ENCODE data around the gene PAX8. TPM values are rescaled to one million over a fixed set of nuclear protein-coding genes. Genes with fewer than 3 reads are reported as not detected.
A peak's percentile ranks its signal among the peaks of the same experiment; 100 is the strongest.

The PAX8 gene
- total and polyA plus RNA-seq, 2 of the 13 experiments (the other 11 are each of a cell fraction or from before 2014, with no cell fraction given) = 1.5 to 8.8 TPM

DNA sequence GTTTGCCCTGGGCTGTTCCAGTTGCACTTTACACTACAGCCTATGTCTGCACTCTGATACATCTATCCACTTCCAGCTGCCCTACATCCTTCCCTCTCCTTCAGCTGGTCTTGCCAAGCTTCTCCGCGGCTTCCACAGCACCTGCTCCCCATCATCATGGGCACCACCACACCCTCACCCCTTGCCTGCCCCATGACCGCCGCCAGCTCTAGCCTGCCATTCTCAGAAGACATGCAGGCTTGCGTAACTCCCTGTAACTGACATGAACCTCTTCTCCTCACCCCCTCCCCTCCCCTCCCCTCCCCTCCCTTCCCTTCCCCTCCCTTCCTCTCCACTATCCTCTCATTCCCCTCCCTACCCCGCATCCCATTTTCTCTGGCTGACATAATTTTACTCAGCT, 46.0 kb downstream of the PAX8 start (continued):
- TF ChIP-seq ZNF292 (CRISPR knock-in tag; IDR thresholded peaks at IDR 0.05; ENCODE audit: borderline replicate concordance, low read depth) (no peak), ZC3H13 (CRISPR knock-in tag; IDR thresholded peaks at IDR 0.05) (no peak), ZNF766 (CRISPR knock-in tag; IDR thresholded peaks at IDR 0.05; ENCODE audit: borderline replicate concordance) (no peak), ZNF776 (CRISPR knock-in tag; IDR thresholded peaks at IDR 0.05) (0 out of 2 replicates have a peak, but pooled peaks have one; percentile 32), ZNF33A (CRISPR knock-in tag; IDR thresholded peaks at IDR 0.05; ENCODE audit: borderline replicate concordance) (no peak), ATRX (CRISPR knock-in tag; IDR thresholded peaks at IDR 0.05; ENCODE audit: borderline replicate concordance) (no peak), ZBTB4 (CRISPR knock-in tag; IDR thresholded peaks at IDR 0.05; ENCODE audit: borderline replicate concordance) (no peak), ZBTB40 (IDR thresholded peaks at IDR 0.05) (no peak), ZBTB40 (CRISPR knock-in tag; IDR thresholded peaks at IDR 0.05) (no peak), CEBPB (IDR thresholded peaks at IDR 0.05; ENCODE audit: borderline replicate concordance, low read depth, low read length) (0 out of 2 replicates have a peak, but pooled peaks have one; percentile 43), ZNF496 (CRISPR knock-in tag; IDR thresholded peaks at IDR 0.05; ENCODE audit: insufficient replicate concordance) (no peak), ZSCAN31 (CRISPR knock-in tag; IDR thresholded peaks at IDR 0.05; ENCODE audit: low read depth) (no peak), REPIN1 (CRISPR knock-in tag; IDR thresholded peaks at IDR 0.05; ENCODE audit: borderline replicate concordance, low read depth) (no peak), PCBP2 (optimal IDR thresholded peaks at IDR 0.05; ENCODE audit: low read depth, low read length, poor library complexity, severe bottlenecking) (peak; percentile 97), POLR2AphosphoS5 (IDR thresholded peaks at IDR 0.05; ENCODE audit: low read depth, low read length) (no peak), ZNF644 (CRISPR knock-in tag; IDR thresholded peaks at IDR 0.05; ENCODE audit: low read depth) (no peak)
- TF ChIP-seq, protein P1, sequence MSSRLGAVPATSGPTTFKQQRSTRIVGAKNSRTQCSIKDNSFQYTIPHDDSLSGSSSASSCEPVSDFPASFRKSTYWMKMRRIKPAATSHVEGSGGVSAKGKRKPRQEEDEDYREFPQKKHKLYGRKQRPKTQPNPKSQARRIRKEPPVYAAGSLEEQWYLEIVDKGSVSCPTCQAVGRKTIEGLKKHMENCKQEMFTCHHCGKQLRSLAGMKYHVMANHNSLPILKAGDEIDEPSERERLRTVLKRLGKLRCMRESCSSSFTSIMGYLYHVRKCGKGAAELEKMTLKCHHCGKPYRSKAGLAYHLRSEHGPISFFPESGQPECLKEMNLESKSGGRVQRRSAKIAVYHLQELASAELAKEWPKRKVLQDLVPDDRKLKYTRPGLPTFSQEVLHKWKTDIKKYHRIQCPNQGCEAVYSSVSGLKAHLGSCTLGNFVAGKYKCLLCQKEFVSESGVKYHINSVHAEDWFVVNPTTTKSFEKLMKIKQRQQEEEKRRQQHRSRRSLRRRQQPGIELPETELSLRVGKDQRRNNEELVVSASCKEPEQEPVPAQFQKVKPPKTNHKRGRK (CRISPR knock-in tag; IDR thresholded peaks at IDR 0.05) = no peak
